IMR-90 (cell line): ENCODE results near the gene LRP5. TPM values are rescaled to one million over a fixed set of nuclear protein-coding genes. Genes with fewer than 3 reads are reported as not detected.

ENCODE experiments used
- ATAC-seq: fragments of 200-7000 bp; cut with Tn5 transposase; 2 replicates; pipeline ENCODE4 v1.9.1; 2020; ENCODE audit warnings: low read depth, mild to moderate bottlenecking, moderate library complexity
- BruUV-seq: library from RNA; stranded (reverse); fragments of 400-500 nt; replicated peaks from 2 replicates; lab custom pipeline; 2021; lab: Mats Ljungman, UMichigan
- CTCF ChIA-PET: fragments of 300-600 bp; formaldehyde crosslinking; extraction: SDS; loops from one replicate; lab custom pipeline; 2021; ENCODE audit warnings: antibody characterized with exemption; lab: Yijun Ruan, JAX
- POLR2A ChIA-PET: fragments of 300-600 bp; sonication (Branson Sonifier 250); formaldehyde crosslinking; loops from one replicate; lab custom pipeline; 2022; ENCODE audit warnings: antibody characterized with exemption; ENCODE audit not compliant: unreplicated experiment; lab: Charles Lee
- DNase-seq: peaks from one replicate; pipeline ENCODE4 v3.0.0; 2013
- H2AFZ ChIP-seq: replicated peaks from 2 replicates; pipeline ENCODE3; 2013; ENCODE audit warnings: low read length, mild to moderate bottlenecking; ENCODE audit not compliant: poor library complexity
- H2AK5ac ChIP-seq: 2 replicates; pipeline ENCODE4 v1.6.1; 2013; ENCODE audit warnings: low read depth, low read length, inconsistent platforms
- H2AK9ac ChIP-seq: replicated peaks from 2 replicates; pipeline ENCODE3; 2013; ENCODE audit warnings: mild to moderate bottlenecking, low read depth, low read length, moderate library complexity; ENCODE audit not compliant: poor library complexity
- H2BK120ac ChIP-seq: 2 replicates; pipeline ENCODE4 v1.6.1; 2013; ENCODE audit warnings: low read depth, low read length, inconsistent platforms
- H2BK15ac ChIP-seq: 3 replicates; pipeline ENCODE4 v1.6.1; 2013; ENCODE audit warnings: low read depth, low read length, inconsistent platforms
- H2BK20ac ChIP-seq: 2 replicates; pipeline ENCODE4 v1.6.1; 2013; ENCODE audit warnings: low read depth, mild to moderate bottlenecking, inconsistent platforms, low read length, moderate library complexity
- H2BK5ac ChIP-seq: 2 replicates; pipeline ENCODE4 v1.6.1; 2013; ENCODE audit warnings: mild to moderate bottlenecking, low read depth, low read length, inconsistent platforms; ENCODE audit not compliant: poor library complexity, severe bottlenecking
- H3K14ac ChIP-seq: replicated peaks from 2 replicates; pipeline ENCODE4 v1.6.1; 2013; ENCODE audit warnings: low read depth, low read length, inconsistent platforms
- H3K18ac ChIP-seq: 2 replicates; pipeline ENCODE4 v1.6.1; 2013; ENCODE audit warnings: low read depth, low read length, control low read depth
- H3K23ac ChIP-seq: 2 replicates; pipeline ENCODE4 v1.6.1; 2013; ENCODE audit warnings: low read depth, low read length, inconsistent platforms
- H3K27ac ChIP-seq: 2 replicates; pipeline ENCODE4 v1.5.1; 2013; ENCODE audit warnings: mild to moderate bottlenecking, control low read depth, low read length; ENCODE audit not compliant: insufficient read depth
- H3K27me3 ChIP-seq: 2 replicates; pipeline ENCODE4 v1.6.1; 2013; ENCODE audit warnings: low read length; ENCODE audit not compliant: control insufficient read depth, insufficient read depth
- H3K36me3 ChIP-seq: 2 replicates; pipeline ENCODE4 v1.6.1; 2013; ENCODE audit warnings: low read length, mixed read lengths; ENCODE audit not compliant: control insufficient read depth, insufficient read depth
- H3K4ac ChIP-seq: 2 replicates; pipeline ENCODE4 v1.6.1; 2013; ENCODE audit warnings: low read depth, low read length, inconsistent platforms
- H3K4me1 ChIP-seq: 2 replicates; pipeline ENCODE4 v1.6.1; 2013; ENCODE audit warnings: low read length, mixed read lengths; ENCODE audit not compliant: control insufficient read depth, insufficient read depth
- H3K4me2 ChIP-seq: 2 replicates; pipeline ENCODE4 v1.6.1; 2013; ENCODE audit warnings: low read depth, mild to moderate bottlenecking, control low read depth, low read length, moderate library complexity
- H3K4me3 ChIP-seq: 2 replicates; pipeline ENCODE4 v1.5.1; 2013; ENCODE audit warnings: low read depth, mild to moderate bottlenecking, control low read depth, low read length, moderate library complexity; ENCODE audit not compliant: insufficient read depth
- H3K56ac ChIP-seq: 2 replicates; pipeline ENCODE4 v1.6.1; 2013; ENCODE audit warnings: low read length, inconsistent platforms; ENCODE audit not compliant: insufficient read depth; ENCODE audit errors: extremely low read depth
- H3K79me1 ChIP-seq, 2 experiments: 2 replicates each; pipeline ENCODE4 v1.6.1; 2013; ENCODE audit warnings: low read length in 2 of 2, inconsistent platforms in 1 of 2, low read depth in 1 of 2
- H3K9ac ChIP-seq: 2 replicates; pipeline ENCODE4 v1.6.1; 2013; ENCODE audit warnings: low read depth, low read length, control low read depth
- H3K9me1 ChIP-seq: 2 replicates; pipeline ENCODE4 v1.6.1; 2013; ENCODE audit warnings: low read length, inconsistent platforms; ENCODE audit not compliant: insufficient read depth
- H3K9me3 ChIP-seq: 2 replicates; pipeline ENCODE4 v1.6.1; 2013; ENCODE audit warnings: low read length; ENCODE audit not compliant: control insufficient read depth, insufficient read depth
- H4K20me1 ChIP-seq: 2 replicates; pipeline ENCODE4 v1.6.1; 2013; ENCODE audit warnings: low read length, inconsistent platforms; ENCODE audit not compliant: insufficient read depth
- H4K5ac ChIP-seq: 2 replicates; pipeline ENCODE4 v1.6.1; 2013; ENCODE audit warnings: mild to moderate bottlenecking, low read depth, low read length, control low read depth
- H4K8ac ChIP-seq, 2 experiments: 2 replicates each; pipeline ENCODE4 v1.6.1; 2013; ENCODE audit warnings: low read depth in 2 of 2, low read length in 2 of 2, control low read depth in 1 of 2, inconsistent platforms in 1 of 2
- H4K91ac ChIP-seq: 2 replicates; pipeline ENCODE4 v1.6.1; 2013; ENCODE audit warnings: low read depth, low read length, inconsistent platforms; ENCODE audit not compliant: insufficient read depth
- CEBPB ChIP-seq: IDR thresholded peaks from 2 replicates; pipeline ENCODE4 v1.6.1; 2012; ENCODE audit warnings: low read depth, low read length, improper control_type of control experiment
- CHD1 ChIP-seq: IDR thresholded peaks from 2 replicates; pipeline ENCODE4 v1.6.1; 2012; ENCODE audit warnings: low read depth, low read length, improper control_type of control experiment
- ELK1 ChIP-seq: fragments of 150-350 bp; IDR thresholded peaks from 2 replicates; pipeline ENCODE4 v1.6.1; 2016; ENCODE audit warnings: low read depth, mild to moderate bottlenecking, low read length, moderate library complexity, borderline replicate concordance
- FOS ChIP-seq: fragments of 150-350 bp; IDR thresholded peaks from 2 replicates; pipeline ENCODE4 v1.6.1; 2016; ENCODE audit warnings: low read depth, low read length
- MAFK ChIP-seq: IDR thresholded peaks from 2 replicates; pipeline ENCODE4 v1.6.1; 2012; ENCODE audit warnings: low read depth, low read length, improper control_type of control experiment
- MXI1 ChIP-seq: IDR thresholded peaks from 2 replicates; pipeline ENCODE4 v1.6.1; 2012; ENCODE audit warnings: low read depth, mild to moderate bottlenecking, low read length, moderate library complexity, borderline replicate concordance
- NFE2L2 ChIP-seq: fragments of 150-350 bp; IDR thresholded peaks from 2 replicates; pipeline ENCODE4 v1.6.1; 2016; ENCODE audit warnings: low read depth, mild to moderate bottlenecking, low read length
- POLR2A ChIP-seq: IDR thresholded peaks from 2 replicates; pipeline ENCODE4 v1.6.1; 2012; ENCODE audit warnings: mild to moderate bottlenecking, low read depth, low read length
- RFX5 ChIP-seq: IDR thresholded peaks from 2 replicates; pipeline ENCODE4 v1.8.0; 2012; ENCODE audit warnings: low read depth, mild to moderate bottlenecking, low read length, moderate library complexity
- SMC3 ChIP-seq: fragments of 150-350 bp; IDR thresholded peaks from 2 replicates; pipeline ENCODE4 v1.6.1; 2016; ENCODE audit warnings: low read depth, mild to moderate bottlenecking, antibody characterized with exemption, low read length, moderate library complexity
- WGBS, 2 experiments: methylation state at CpG; one replicate each; pipeline versions ENCODE4 v1.1.5 to v1.1.7; 2013; ENCODE audit warnings: missing lambda C conversion rate in 2 of 2; ENCODE audit not compliant: insufficient read length in 1 of 2; ENCODE audit errors: extremely low coverage in 2 of 2; 5-methylcytosine and 5-hydroxymethylcytosine counted together
- dilution Hi-C: fragments of 300-500 bp; cut with HindIII; formaldehyde crosslinking; loops from one replicate; pipeline ENCODE4 v1.14.3; 2018; ENCODE audit warnings: low sequenced_read_pairs; ENCODE audit not compliant: unreplicated experiment
- in situ Hi-C: fragments of 300-500 bp; cut with MboI; formaldehyde crosslinking; loops from 3 replicates; pipeline ENCODE4 v1.14.3; 2019; ENCODE audit warnings: low sequenced_read_pairs, inconsistent platforms, mixed read lengths
- intact Hi-C: fragments of 100-400 bp; cut with micrococcal nuclease; formaldehyde crosslinking; loops from 2 replicates; pipeline ENCODE4 v1.10.0; 2022
- polyA plus RNA-seq, 3 experiments: library from polyadenylated mRNA; depleted of rRNA; stranded (reverse); fragments of >200 nt; gene quantifications; 2 replicates each; pipeline ENCODE4 v1.2.3, GENCODE V29; 2012; ENCODE audit warnings: low replicate concordance in 1 of 3
- total RNA-seq: library from RNA; depleted of rRNA; stranded (reverse); fragments of >200 nt; gene quantifications from 2 replicates; pipeline ENCODE4 v1.2.3, GENCODE V29; 2012
- TF ChIP-seq, protein P1 (sequence below): fragments of 150-350 bp; IDR thresholded peaks from 2 replicates; pipeline ENCODE4 v1.6.1; 2017; ENCODE audit warnings: mild to moderate bottlenecking, antibody characterized with exemption, low read length, low read depth
- TF ChIP-seq, protein P2 (sequence below): conservative IDR thresholded peaks from 2 replicates; pipeline ENCODE4 v1.5.1; 2012; ENCODE audit warnings: mild to moderate bottlenecking, low read depth, low read length, improper control_type of control experiment

The LRP5 gene
- total and polyA plus RNA-seq, 2 of the 4 experiments (the other 2 are of a cell fraction), result 10.4 to 15.0 TPM

GRCh38 chr11:68333173-68333572 is 20.8 kb downstream of the LRP5 start:
- no peak overlapping the region for H3K56ac ChIP-seq
- ChIA-PET CTCF (no interaction called here), POLR2A (no interaction called here)
- in situ Hi-C loops (no loop called here), dilution Hi-C loops (no loop called here), intact Hi-C loops (no loop called here)
- H2BK15ac ChIP-seq, result no peak overlapping the region
- no peak overlapping the region for H3K18ac ChIP-seq
- no CpG with 5 or more reads among the region's 4 CpGs for WGBS, 2 experiments
- no peak for TF ChIP-seq NFE2L2
- no peak for TF ChIP-seq CEBPB
- TF ChIP-seq, protein P1, sequence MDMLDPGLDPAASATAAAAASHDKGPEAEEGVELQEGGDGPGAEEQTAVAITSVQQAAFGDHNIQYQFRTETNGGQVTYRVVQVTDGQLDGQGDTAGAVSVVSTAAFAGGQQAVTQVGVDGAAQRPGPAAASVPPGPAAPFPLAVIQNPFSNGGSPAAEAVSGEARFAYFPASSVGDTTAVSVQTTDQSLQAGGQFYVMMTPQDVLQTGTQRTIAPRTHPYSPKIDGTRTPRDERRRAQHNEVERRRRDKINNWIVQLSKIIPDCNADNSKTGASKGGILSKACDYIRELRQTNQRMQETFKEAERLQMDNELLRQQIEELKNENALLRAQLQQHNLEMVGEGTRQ, result no peak
- no peak for TF ChIP-seq CHD1
- no peak for TF ChIP-seq MXI1
- no peak for TF ChIP-seq FOS
- no peak for TF ChIP-seq RFX5
- TF ChIP-seq ELK1, result no peak
- no peak for TF ChIP-seq SMC3
- no peak for TF ChIP-seq MAFK
- TF ChIP-seq, protein P2, sequence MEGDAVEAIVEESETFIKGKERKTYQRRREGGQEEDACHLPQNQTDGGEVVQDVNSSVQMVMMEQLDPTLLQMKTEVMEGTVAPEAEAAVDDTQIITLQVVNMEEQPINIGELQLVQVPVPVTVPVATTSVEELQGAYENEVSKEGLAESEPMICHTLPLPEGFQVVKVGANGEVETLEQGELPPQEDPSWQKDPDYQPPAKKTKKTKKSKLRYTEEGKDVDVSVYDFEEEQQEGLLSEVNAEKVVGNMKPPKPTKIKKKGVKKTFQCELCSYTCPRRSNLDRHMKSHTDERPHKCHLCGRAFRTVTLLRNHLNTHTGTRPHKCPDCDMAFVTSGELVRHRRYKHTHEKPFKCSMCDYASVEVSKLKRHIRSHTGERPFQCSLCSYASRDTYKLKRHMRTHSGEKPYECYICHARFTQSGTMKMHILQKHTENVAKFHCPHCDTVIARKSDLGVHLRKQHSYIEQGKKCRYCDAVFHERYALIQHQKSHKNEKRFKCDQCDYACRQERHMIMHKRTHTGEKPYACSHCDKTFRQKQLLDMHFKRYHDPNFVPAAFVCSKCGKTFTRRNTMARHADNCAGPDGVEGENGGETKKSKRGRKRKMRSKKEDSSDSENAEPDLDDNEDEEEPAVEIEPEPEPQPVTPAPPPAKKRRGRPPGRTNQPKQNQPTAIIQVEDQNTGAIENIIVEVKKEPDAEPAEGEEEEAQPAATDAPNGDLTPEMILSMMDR, result no peak
- TF ChIP-seq POLR2A, result no peak
- no peak overlapping the region for H2BK120ac ChIP-seq
- no peak overlapping the region for H4K91ac ChIP-seq
- no TSS peak for BruUV-seq
- H4K8ac ChIP-seq, result no peak overlapping the region
- no peaks in the 10 kb centered on the region for H3K9me3 ChIP-seq
- H3K27ac ChIP-seq, result no peak overlapping the region
- H2AK5ac ChIP-seq, result no peak overlapping the region
- no peak overlapping the region for H3K9ac ChIP-seq
- no peak overlapping the region for H2BK5ac ChIP-seq
- H3K36me3 ChIP-seq, result no peaks in the 10 kb centered on the region
- peaks cover 26% of the 10 kb centered on the region for H3K9me1 ChIP-seq
- H3K27me3 ChIP-seq, result no peaks in the 10 kb centered on the region
- no peak overlapping the region for H3K4ac ChIP-seq
- no peak for ATAC-seq
- H2AK9ac ChIP-seq, result no peak overlapping the region
- H4K5ac ChIP-seq, result no peak overlapping the region
- no peak overlapping the region for H2BK20ac ChIP-seq
- H2AFZ ChIP-seq, result no peak overlapping the region
- no peak overlapping the region for H3K4me3 ChIP-seq
- H3K79me1 ChIP-seq, result peaks cover 19 to 55% of the 10 kb centered on the region in 2 experiments
- peaks cover 24% of the 10 kb centered on the region for H3K4me1 ChIP-seq
- no peak for DNase-seq
- no peak overlapping the region for H3K4me2 ChIP-seq
- no peak overlapping the region for H3K14ac ChIP-seq
- H4K20me1 ChIP-seq, result peaks cover 51% of the 10 kb centered on the region
- no peak overlapping the region for H3K23ac ChIP-seq
